HL-60 (cell line): ENCODE measurements around the gene TIMMDC1.

Source experiments
- GABPA ChIP-seq: IDR thresholded peaks from 2 replicates; pipeline ENCODE4 v1.6.1; 2012; ENCODE audit warnings: low read depth
- TF ChIP-seq, protein P1 (sequence below): IDR thresholded peaks from one replicate; pipeline ENCODE4 v1.5.1; 2011; ENCODE audit warnings: low read length, control low read depth, inconsistent platforms; ENCODE audit not compliant: insufficient read depth
- TF ChIP-seq, protein P2 (sequence below): IDR thresholded peaks from 2 replicates; pipeline ENCODE4 v1.6.1; 2012; ENCODE audit warnings: low read depth; ENCODE audit not compliant: insufficient replicate concordance

DNA sequence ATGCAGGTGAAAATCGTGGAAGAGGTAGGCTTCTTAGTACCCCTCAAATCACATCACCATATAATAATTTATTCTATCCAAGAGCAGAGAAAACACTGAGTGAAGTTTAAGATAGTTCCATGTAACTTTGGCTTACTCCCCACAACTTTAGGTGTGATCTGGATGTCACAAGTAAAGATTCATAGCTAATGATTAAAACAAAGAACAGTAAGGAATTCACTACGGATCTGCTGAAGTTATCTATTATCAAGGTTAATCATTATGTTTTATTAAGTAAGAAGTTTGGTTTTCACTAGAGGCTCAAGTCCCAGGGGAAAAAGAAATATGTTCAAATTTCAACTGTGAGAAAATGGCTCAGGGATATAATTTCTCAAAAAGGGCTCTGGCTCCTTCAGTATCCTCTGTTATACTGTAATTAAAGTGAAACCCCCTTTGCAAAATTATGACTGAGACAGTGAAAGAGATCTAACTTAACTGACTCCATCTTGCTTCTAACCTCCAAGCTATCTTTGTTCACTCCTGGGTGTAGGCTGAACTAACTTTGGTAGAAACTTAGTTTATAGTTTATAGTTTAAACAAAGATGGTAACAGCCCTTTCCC, 43.9 kb downstream of the TIMMDC1 start:
- TF ChIP-seq, protein P1, sequence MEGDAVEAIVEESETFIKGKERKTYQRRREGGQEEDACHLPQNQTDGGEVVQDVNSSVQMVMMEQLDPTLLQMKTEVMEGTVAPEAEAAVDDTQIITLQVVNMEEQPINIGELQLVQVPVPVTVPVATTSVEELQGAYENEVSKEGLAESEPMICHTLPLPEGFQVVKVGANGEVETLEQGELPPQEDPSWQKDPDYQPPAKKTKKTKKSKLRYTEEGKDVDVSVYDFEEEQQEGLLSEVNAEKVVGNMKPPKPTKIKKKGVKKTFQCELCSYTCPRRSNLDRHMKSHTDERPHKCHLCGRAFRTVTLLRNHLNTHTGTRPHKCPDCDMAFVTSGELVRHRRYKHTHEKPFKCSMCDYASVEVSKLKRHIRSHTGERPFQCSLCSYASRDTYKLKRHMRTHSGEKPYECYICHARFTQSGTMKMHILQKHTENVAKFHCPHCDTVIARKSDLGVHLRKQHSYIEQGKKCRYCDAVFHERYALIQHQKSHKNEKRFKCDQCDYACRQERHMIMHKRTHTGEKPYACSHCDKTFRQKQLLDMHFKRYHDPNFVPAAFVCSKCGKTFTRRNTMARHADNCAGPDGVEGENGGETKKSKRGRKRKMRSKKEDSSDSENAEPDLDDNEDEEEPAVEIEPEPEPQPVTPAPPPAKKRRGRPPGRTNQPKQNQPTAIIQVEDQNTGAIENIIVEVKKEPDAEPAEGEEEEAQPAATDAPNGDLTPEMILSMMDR, result no peak
- TF ChIP-seq, protein P2, sequence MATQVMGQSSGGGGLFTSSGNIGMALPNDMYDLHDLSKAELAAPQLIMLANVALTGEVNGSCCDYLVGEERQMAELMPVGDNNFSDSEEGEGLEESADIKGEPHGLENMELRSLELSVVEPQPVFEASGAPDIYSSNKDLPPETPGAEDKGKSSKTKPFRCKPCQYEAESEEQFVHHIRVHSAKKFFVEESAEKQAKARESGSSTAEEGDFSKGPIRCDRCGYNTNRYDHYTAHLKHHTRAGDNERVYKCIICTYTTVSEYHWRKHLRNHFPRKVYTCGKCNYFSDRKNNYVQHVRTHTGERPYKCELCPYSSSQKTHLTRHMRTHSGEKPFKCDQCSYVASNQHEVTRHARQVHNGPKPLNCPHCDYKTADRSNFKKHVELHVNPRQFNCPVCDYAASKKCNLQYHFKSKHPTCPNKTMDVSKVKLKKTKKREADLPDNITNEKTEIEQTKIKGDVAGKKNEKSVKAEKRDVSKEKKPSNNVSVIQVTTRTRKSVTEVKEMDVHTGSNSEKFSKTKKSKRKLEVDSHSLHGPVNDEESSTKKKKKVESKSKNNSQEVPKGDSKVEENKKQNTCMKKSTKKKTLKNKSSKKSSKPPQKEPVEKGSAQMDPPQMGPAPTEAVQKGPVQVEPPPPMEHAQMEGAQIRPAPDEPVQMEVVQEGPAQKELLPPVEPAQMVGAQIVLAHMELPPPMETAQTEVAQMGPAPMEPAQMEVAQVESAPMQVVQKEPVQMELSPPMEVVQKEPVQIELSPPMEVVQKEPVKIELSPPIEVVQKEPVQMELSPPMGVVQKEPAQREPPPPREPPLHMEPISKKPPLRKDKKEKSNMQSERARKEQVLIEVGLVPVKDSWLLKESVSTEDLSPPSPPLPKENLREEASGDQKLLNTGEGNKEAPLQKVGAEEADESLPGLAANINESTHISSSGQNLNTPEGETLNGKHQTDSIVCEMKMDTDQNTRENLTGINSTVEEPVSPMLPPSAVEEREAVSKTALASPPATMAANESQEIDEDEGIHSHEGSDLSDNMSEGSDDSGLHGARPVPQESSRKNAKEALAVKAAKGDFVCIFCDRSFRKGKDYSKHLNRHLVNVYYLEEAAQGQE, result no peak
- no peak for TF ChIP-seq GABPA
